Fibroblast of mammary gland (primary cell): ENCODE data around the gene ALKBH2.

Experiments used
- DNase-seq: peaks from one replicate; pipeline ENCODE4 v3.0.0-alpha.2; 2010; ENCODE audit warnings: low read depth
- H3K4me3 ChIP-seq: 2 replicates; pipeline ENCODE4 v1.5.1; 2011; ENCODE audit warnings: low read depth, mild to moderate bottlenecking, low read length, moderate library complexity; ENCODE audit not compliant: control insufficient read depth
- TF ChIP-seq, protein P1 (sequence below): conservative IDR thresholded peaks from 2 replicates; pipeline ENCODE4 v1.5.1; 2011; ENCODE audit warnings: low read depth, low read length, inconsistent platforms; ENCODE audit not compliant: control insufficient read depth, insufficient read depth

The ALKBH2 gene

DNA sequence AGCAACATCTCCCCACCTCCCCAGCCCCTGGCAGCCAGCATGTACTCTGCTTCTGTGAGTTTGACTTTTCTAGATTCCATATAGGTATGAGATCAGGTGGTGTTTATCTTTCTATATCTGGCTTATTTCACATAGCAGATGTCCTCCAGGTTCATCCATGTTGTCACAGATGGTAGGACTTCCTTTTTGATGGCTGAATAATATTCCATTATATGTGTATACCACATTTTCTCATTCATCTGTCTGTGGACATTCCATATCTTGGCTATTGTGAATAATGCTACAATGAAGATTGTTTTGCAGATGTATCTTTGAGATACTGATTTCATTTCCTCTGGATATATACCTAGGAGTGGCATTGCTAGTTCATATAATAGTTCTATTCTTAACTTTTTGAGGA, 18.4 kb downstream of the ALKBH2 start:
- H3K4me3 ChIP-seq = no peak overlapping the region
- no peak for DNase-seq
- TF ChIP-seq, protein P1, sequence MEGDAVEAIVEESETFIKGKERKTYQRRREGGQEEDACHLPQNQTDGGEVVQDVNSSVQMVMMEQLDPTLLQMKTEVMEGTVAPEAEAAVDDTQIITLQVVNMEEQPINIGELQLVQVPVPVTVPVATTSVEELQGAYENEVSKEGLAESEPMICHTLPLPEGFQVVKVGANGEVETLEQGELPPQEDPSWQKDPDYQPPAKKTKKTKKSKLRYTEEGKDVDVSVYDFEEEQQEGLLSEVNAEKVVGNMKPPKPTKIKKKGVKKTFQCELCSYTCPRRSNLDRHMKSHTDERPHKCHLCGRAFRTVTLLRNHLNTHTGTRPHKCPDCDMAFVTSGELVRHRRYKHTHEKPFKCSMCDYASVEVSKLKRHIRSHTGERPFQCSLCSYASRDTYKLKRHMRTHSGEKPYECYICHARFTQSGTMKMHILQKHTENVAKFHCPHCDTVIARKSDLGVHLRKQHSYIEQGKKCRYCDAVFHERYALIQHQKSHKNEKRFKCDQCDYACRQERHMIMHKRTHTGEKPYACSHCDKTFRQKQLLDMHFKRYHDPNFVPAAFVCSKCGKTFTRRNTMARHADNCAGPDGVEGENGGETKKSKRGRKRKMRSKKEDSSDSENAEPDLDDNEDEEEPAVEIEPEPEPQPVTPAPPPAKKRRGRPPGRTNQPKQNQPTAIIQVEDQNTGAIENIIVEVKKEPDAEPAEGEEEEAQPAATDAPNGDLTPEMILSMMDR = no peak

DNA sequence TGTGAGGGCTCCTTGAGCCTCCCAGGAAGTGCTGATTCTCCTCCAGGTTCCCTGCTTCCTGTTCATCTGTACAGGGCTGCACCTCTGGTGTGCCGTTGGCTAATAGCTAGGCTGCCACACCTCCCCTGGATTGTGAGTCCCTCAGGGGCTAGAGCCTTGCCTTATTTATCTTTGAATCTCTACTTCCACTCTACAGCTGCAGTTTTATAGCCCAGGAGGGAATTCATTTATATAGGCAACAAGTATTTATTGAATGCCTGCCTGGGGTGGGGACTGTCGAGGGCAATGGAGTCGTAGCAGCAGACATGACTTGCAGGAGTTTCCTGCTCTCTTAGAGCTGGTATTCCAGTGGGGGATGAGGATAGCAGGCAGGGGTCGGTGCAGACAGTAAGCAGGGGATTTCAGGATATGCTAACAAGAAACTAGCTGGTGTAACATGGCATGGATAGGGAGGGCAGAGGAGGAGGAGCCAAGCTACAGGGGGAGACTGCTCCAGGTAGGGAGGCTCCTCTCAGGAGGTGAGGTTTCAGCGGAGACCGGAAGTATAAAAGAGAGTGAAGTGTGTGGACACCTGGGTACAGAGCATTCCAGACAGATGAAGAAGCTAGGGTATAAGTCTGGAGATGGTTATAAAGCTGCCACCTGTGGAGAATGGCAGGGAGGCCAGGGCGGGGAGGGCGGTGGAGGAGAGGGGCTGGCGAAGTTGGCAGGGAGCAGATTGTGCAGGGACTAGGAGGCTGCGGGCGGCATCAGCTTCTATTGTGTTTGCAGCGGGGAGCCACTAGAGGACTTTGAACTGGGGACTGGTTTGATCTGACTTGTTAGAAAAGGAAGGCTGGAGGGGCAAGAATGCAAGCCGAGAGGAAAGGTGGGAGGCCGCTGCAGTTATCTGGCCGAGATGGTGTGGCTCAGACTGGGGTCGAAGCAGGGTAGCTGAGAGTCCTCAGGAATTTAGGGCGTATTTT, 23.7 kb downstream of the ALKBH2 start:
- no peak for DNase-seq
- no peak overlapping the region for H3K4me3 ChIP-seq
- TF ChIP-seq, protein P1 = no peak

DNA sequence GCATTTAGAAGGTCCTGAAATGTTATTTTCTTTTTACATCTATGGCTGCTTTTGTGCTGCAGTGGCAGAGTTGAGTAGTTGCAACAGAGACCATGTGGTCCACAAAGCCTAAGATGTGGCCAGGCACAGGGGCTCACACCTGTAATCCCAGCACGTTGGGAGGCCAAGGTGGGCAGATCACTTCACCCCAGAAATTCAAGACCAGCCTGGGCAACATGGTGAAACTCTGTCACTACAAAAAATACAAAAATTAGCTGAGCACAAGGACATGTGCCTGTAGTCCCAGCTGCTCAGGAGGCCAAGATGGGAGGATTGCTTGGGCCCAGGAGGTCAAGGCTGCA, 27.4 kb downstream of the ALKBH2 start:
- no peak overlapping the region for H3K4me3 ChIP-seq
- no peak for DNase-seq
- TF ChIP-seq, protein P1 = no peak

DNA sequence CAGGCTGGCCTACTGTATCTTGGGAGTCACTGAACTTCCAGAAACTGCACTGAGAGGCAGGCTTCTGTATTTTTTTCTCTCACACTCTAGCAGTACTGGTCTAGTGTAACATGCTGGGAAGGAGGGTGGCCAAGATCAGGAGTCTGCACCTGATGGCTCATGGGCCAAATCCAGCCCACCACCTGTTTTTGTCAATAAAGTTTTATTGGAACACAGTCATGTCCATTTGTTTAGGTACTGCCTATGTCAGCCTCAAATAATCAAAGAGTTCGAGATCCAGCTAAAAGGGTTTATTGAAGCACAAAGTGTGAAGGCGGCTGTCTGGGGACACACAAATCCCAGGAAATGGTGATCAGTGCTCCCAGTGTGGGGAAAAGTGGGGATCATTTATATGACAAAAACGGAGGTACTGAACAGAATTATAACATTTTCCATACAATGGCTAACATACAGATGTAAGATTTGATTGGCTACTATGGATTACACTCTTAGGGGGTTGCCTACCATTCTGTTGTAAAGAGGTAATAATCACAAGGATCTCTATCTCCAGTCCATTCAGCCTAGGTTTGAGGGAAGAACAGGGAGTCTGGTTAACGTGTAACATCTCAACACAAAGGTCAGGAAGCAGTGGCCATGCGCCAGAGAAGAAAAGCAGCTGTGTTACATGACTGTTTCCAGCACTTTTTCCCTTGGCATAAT, 28.0 kb downstream of the ALKBH2 start:
- no peak overlapping the region for H3K4me3 ChIP-seq
- TF ChIP-seq, protein P1 = no peak
- no peak for DNase-seq

DNA sequence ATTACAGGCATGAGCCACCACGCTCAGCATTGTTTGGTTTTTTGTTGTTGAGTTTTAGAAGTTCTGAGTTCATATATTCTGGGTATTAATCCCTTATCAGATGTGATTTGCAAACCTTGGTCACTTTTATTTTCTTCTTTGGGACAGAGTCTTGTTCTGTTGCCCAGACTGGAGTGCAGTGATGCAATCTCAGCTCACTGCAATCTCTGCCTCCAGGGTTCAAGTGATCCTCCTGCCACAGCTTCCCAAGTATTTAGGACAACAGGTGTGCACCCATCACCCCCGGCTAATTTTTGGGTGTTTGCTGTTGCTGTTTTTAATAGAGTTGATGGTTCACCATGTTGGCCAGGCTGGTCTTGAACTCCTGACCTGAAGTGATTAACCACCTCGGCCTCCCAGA, 29.1 kb downstream of the ALKBH2 start:
- TF ChIP-seq, protein P1 = no peak
- H3K4me3 ChIP-seq = no peak overlapping the region
- DNase-seq = no peak

DNA sequence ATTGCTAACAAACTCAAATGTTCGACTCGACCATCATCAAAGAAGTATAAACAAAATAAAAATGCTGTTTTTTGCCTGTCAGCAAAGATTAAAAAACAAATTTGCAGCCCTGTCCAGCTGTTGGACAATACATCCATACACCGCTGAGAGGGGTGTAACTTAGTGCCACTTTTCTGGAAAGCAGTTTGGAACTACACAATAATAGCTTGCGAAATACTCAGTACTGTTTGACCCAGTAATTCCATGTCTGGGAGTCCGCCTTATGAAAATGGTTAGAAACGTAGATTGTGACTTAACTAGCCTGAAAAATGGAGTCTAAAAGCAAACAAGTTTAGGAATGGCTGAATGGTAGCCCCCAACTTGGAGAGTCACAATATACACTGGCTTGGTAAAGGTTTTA, 34.5 kb downstream of the ALKBH2 start:
- no peak overlapping the region for H3K4me3 ChIP-seq
- DNase-seq = no peak
- TF ChIP-seq, protein P1 = no peak
